Regular cardiac myocyte (primary cell): Measurements from ENCODE around the gene IFI30. TPM values are rescaled to one million over a fixed set of nuclear protein-coding genes. Genes with fewer than 3 reads are reported as not detected.

Experiments used
- total RNA-seq: library from RNA; depleted of rRNA; stranded (reverse); fragments of >200 nt; gene quantifications from 2 replicates; pipeline ENCODE4 v1.2.3, GENCODE V29; 2014

The IFI30 gene
- 74.4 and 75.5 TPM in 2 replicates for total RNA-seq

DNA sequence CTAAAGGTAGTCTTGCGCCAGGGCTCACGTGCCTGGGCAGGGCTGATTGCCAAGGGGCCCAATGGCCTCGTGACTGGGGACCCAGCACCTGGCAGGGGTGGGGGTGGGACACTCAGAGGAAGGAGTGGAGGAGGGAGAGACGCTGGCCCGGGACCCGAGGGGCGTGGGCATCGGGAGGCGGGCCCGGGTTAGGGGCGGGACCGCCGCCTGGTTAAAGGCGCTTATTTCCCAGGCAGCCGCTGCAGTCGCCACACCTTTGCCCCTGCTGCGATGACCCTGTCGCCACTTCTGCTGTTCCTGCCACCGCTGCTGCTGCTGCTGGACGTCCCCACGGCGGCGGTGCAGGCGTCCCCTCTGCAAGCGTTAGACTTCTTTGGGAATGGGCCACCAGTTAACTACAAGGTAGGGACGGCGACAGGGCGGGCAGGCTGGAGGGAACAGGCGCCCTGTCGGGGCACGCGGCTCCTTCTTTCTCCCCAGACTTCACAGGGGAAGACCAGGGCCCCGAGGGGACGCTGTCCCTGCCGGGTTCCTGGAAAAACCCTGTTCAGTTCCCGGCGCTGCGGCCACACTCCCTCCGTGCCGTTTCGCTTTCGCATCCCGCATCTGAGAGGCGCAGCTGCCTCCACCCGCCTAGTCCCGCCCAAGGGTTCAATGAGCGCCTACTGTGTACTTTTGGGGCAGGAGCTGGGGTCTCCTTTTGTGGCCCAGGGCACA is at the start of gene IFI30:
Gene IFI30 (plus strand): TSS at position 242 of the 717 bp plus-strand sequence. CDS start 29 bp downstream, at position 271.

DNA sequence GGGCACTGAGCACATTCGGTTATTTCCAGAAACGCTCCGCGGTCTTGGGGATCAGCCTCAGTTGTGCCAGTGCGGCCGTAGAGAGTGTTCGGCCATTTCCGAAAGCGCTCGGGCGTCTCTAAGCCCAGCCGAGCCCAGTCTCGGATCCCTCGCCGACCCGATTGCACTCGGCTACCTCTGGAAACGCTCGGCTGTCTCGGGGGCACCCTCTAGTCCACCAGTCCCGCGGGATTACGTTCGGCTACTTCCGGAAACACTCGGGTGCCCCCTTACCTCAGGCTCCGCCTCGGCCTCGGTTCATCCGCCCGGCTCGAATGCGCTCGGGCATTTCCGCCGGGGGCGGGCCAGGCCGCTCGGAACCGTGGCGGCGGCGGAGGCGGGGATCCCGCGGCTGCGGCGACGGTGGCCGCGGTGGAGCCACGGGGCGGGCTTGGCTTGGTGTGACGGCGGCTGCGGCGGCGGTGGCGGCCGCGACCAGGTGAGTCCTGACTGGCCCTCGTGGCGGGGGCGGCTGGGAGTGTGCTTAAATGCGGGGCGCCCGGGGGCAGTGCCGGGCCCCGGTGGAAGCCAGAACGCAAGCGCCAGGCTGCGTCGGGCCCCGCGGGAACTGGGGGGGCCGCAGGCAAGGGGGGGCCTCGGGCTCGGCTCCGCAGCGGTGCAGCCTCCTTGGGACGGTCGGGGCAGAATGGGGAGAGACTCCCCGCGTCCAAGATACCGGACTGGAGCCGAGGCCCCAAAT is 20.6 kb upstream of the IFI30 start, which contains the start of gene PIK3R2:
Gene PIK3R2 (plus strand): TSS at position 347 of the 739 bp plus-strand sequence. CDS start 2,717 bp downstream, outside the sequence.

DNA sequence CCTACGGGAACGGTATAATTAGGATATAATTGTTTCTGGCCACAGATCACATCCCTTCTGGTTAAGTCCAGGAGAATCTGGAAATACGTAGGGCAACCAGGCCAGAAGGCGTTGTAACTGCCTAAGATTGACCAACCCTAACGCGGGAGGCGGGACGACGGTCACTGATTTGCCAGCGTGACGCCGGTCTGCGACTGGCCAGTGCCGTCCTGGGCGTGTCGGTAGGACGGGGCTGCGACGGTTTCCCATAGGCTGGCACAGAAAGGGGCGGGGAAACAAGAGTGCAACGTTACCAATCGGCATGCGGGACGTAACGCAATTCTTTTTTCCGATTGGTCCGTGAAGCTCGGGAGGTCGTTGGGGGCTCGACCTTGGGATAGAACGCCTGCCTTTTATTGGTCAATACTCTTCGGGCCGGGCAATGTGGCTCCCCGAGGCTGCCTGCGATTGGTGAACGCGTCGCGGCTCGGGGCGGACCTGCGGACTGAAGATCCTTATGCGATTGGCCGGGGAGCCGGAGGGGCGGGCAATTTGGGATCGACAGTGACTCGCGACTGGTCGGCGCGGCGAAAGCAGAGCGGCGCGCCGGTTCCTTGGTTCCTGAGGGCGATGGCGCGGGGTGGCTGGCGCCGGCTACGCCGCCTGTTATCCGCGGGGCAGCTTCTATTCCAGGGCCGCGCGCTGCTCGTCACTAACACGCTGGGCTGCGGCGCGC is 19.2 kb downstream of the IFI30 start, which contains the start of gene MPV17L2:
Gene MPV17L2 (plus strand): TSS at position 546 of the 715 bp plus-strand sequence. CDS start 64 bp downstream, at position 610.

DNA sequence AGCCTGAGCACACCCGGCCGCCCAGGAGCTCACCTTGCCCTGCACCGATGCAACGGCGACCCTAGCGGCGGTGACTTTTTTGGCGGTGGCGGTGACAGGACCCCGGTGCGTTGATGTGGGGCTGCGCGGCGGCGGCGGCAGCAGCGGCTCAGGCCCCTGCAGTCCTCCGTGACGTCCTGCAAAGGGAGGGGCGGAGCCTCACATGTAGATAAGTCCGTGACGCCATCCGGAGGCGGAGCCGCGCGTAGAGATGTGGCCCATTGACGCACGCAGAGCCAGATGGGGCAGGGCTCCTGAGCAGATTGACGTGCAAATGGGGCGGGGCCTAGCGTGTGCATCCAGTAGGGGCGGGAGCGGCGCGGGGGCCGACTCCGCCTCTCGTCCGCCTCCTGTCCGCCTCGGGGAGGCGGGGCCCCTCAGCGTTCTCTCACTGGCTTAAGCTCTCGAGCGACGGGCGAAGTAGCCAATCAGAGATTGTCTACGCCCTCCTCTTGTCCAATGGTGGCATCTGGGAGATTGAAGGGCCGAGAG is 30.3 kb downstream of the IFI30 start, which contains the start of gene RAB3A:
Gene RAB3A (minus strand): TSS at position 180 of the 531 bp plus-strand sequence. CDS start 1,302 bp downstream, outside the sequence.

DNA sequence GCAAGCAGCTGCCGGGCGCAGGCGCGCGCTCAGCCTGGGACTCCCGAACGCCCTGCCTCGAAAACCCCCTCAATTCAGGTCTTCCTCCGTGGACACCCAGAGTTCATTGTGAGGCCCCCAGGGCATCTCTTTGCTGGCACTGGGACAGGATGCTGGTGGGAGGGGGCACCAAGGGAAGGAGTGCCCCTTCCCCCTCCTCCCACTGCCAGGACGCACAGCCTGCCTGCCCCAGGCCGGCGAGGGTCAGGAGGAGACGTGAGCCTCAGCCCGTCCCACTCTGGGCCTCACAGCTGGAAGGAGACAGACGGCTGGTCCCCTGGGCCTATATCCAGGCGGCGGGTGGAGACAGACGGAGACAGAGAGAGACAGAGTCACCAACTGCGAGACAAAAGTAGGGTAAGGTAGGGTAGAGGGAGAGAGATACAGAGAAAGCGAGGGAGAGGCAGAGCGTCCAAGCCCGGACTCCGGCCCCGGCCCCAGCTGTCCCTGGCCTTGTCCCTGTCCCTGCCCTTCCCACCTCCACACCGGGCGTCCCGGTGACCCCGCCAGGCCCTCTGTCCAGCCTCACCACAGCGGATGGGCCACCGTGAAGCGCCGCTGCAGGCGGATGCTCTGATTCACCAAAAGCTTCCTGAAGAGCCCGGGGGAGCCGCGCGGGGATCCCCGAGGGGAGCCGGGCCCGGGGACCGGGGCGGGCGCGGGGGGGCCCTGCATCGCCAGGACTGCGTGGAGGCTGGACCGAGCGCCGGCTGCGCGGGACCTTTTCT is 52.3 kb downstream of the IFI30 start, which contains the start of gene PDE4C:
Gene PDE4C (minus strand): TSS at position 737 of the 767 bp plus-strand sequence. CDS start 23 bp downstream, at position 714.

Other genes starting within 250 kb of the IFI30 start
- 16.1 and 62.1 TPM in 2 replicates for gene CCDC124, start 240.8 kb upstream of the IFI30 start, total RNA-seq
- under 0.01 TPM in 1 of 2 replicates, not detected in the other for gene KCNN1, start 206.7 kb upstream of the IFI30 start, total RNA-seq
- gene ARRDC2, start 165.6 kb upstream of the IFI30 start, total RNA-seq: 12.3 and 19.4 TPM in 2 replicates
- gene IL12RB1, start 86.9 kb upstream of the IFI30 start, total RNA-seq: 0.19 and 0.28 TPM in 2 replicates
- 2.1 and 3.1 TPM in 2 replicates for gene MAST3, start 76.0 kb upstream of the IFI30 start, total RNA-seq
- 11.1 and 11.3 TPM in 2 replicates for gene PIK3R2, start 20.6 kb upstream of the IFI30 start, total RNA-seq
- 12.1 and 22.0 TPM in 2 replicates for gene MPV17L2, start 19.4 kb downstream of the IFI30 start, total RNA-seq
- gene RAB3A, start 30.2 kb downstream of the IFI30 start, total RNA-seq: 1.9 and 2.5 TPM in 2 replicates
- gene PDE4C, start 52.6 kb downstream of the IFI30 start, total RNA-seq: 4.2 and 28.8 TPM in 2 replicates
- 0.19 and 0.56 TPM in 2 replicates for gene IQCN, start 100.6 kb downstream of the IFI30 start, total RNA-seq
- 80.3 and 124 TPM in 2 replicates for gene JUND, start 107.8 kb downstream of the IFI30 start, total RNA-seq
- 80.6 and 206 TPM in 2 replicates for gene LSM4, start 149.3 kb downstream of the IFI30 start, total RNA-seq
- gene PGPEP1, start 166.8 kb downstream of the IFI30 start, total RNA-seq: 31.1 and 61.2 TPM in 2 replicates
- gene GDF15, start 212.3 kb downstream of the IFI30 start, total RNA-seq: 57.1 and 243 TPM in 2 replicates
- under 0.01 TPM in 1 of 2 replicates, not detected in the other for gene LRRC25, start 223.8 kb downstream of the IFI30 start, total RNA-seq
- 67.7 and 68.1 TPM in 2 replicates for gene SSBP4, start 245.6 kb downstream of the IFI30 start, total RNA-seq